Measurements from ENCODE around the gene INKA2. TPM values are rescaled to one million over a fixed set of nuclear protein-coding genes. Genes with fewer than 3 reads are reported as not detected.

INKA2 gene
- total and polyA plus RNA-seq, 10 of the 15 experiments (the other 5 are each of a cell fraction or from before 2014, with no cell fraction given) = 0.38 to 5.1 (median 1.3) TPM; not detected in 1

DNA sequence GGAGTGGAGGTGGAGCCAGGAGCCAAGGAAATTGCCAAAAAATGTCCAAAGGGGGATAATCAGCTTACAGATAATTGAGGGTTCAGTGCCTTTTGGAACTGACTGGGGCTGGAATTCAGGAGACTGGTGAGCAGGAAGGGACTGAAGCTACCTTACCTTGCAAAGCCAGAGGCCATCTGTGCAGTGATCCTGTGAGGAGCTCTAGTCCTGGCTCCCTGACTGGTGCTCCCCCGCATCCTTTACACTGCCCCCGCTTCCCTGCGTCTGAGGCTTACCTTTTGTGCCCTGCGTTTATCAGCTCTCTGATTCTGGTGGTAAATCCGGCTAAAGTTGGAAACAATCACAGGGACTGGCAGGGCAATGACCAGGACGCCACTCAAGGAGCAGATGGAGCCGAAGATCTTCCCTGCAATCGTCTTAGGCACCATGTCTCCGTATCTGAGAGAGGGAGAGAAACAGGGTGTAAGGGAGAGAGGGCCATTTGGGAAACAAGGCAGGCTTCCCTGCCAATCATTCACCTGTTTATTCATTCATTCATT, 47.5 kb upstream of the INKA2 start:
- ATAC-seq = no peak
- Histone ChIP-seq H3K4me1 (ENCODE audit: control insufficient read depth, insufficient read depth, low read length) (no peaks in the 10 kb centered on the region), H2AFZ (ENCODE audit: control insufficient read depth, low read depth, low read length) (no peak overlapping the region), H3K27ac (ENCODE audit: control insufficient read depth, insufficient read depth) (no peak overlapping the region), H3K27me3 (replicated peaks in 1 of 2; ENCODE audit: control insufficient read depth in 2 of 2, insufficient read depth in 2 of 2, low read length in 1 of 2) (peaks cover 0 to 3% of the 10 kb centered on the region in 2 experiments; a peak in 3 of 4 replicates), H3K79me2 (ENCODE audit: control insufficient read depth, insufficient read depth, low read length) (no peaks in the 10 kb centered on the region), H3K4me2 (ENCODE audit: control insufficient read depth, insufficient read depth) (no peak overlapping the region), H3K4me3 (no peak overlapping the region), H3K9me3 (replicated peaks; ENCODE audit: control insufficient read depth, insufficient read depth, low read length) (no peaks in the 10 kb centered on the region), H3K36me3 (ENCODE audit: control insufficient read depth in 2 of 2, insufficient read depth in 2 of 2, low read length in 1 of 2) (no peaks in the 10 kb centered on the region), H4K20me1 (ENCODE audit: control insufficient read depth, insufficient read depth) (no peaks in the 10 kb centered on the region), H3K9ac (ENCODE audit: control insufficient read depth, insufficient read depth, low read length) (no peak overlapping the region)
- DNase-seq (ENCODE audit: low read depth, low spot score) = no peak
- ChIA-PET RAD21 (ENCODE audit: unreplicated experiment) (interaction anchor here (0.7 kb wide), 1 partner anchor 17 kb away, joined by 3 read pairs; no protein-coding TSS in a partner anchor), SMC1A (ENCODE audit: uncharacterized antibody, unreplicated experiment) (no interaction called here), CTCF (interaction anchor here (0.7 kb wide), 1 partner anchor 17 kb away, joined by 3 read pairs; no protein-coding TSS in a partner anchor), POLR2A (no interaction called here)
- TF ChIP-seq PML (IDR thresholded peaks at IDR 0.05; ENCODE audit: low read length) = no peak
- TF ChIP-seq SREBF2 (IDR thresholded peaks at IDR 0.05; ENCODE audit: low read length) = no peak
- TF ChIP-seq SRF (IDR thresholded peaks at IDR 0.05; ENCODE audit: low read depth in 2 of 2, low read length in 2 of 2) = no peak
- TF ChIP-seq CREB1 (IDR thresholded peaks at IDR 0.05; ENCODE audit: low read depth) = no peak
- no peak for TF ChIP-seq ZBTB40 (IDR thresholded peaks at IDR 0.05; ENCODE audit: borderline replicate concordance)
- no peak for TF ChIP-seq EZH2 (IDR thresholded peaks at IDR 0.05; ENCODE audit: borderline replicate concordance, control insufficient read depth, low read depth, low read length)
- no peak for TF ChIP-seq CEBPB (IDR thresholded peaks at IDR 0.05; ENCODE audit: borderline replicate concordance in 1 of 2, low read depth in 2 of 2, low read length in 2 of 2)
- intact Hi-C loops (cut with micrococcal nuclease; ENCODE audit: unreplicated experiment) (loop anchor here (10.0 kb wide), 1 partner anchor 1182 kb away; the partner anchor contains the start of gene KCNA2), in situ Hi-C loops (cut with MboI) (no loop called here)
- no peak for FAIRE-seq
- BruUV-seq (replicated peaks) = no TSS peak
- WGBS (ENCODE audit: insufficient coverage, insufficient replicate concordance, low lambda C conversion rate, missing lambda C conversion rate) = 45% methylated on average over 9 of the region's 9 CpGs
